H1 (cell line): ENCODE results near the gene VAMP4. TPM values are rescaled to one million over a fixed set of nuclear protein-coding genes. Genes with fewer than 3 reads are reported as not detected.

Experiments
- polyA plus RNA-seq, 7 experiments: library from polyadenylated mRNA; depleted of rRNA in 3 of 7; stranded (reverse) in 5 of 7; unstranded in 2 of 7; fragments of >200 nt in 5 of 7; fragments of 200-250 nt in 2 of 7; gene quantifications; 1 replicate in 5 of 7; 2 replicates in 1 of 7; 4 replicates in 1 of 7; pipeline versions ENCODE4 v1.2.1 to v1.2.3, GENCODE V29; 2011 to 2013; ENCODE audit warnings: missing spikeins in 2 of 7, mixed read lengths in 2 of 7
- total RNA-seq: library from RNA; stranded (reverse); fragmentation: NEBNext Ultra II Directional; extraction: Animal tissue kit (Norgen Biotek cat#: 25700); gene quantifications from 2 replicates; pipeline ENCODE4 v1.2.1, GENCODE V29; 2021
- TF ChIP-seq, protein P1 (sequence below): fragments of 300-600 bp; sonication (generic); IDR thresholded peaks from 2 replicates; pipeline ENCODE4 v1.7.1; 2012; ENCODE audit warnings: low read length, moderate library complexity, mild to moderate bottlenecking, inconsistent platforms; ENCODE audit not compliant: insufficient replicate concordance

VAMP4 gene
- total and polyA plus RNA-seq, 2 of the 8 experiments (the other 6 are each of a cell fraction or from before 2014, with no cell fraction given), result 1.6 to 13.9 TPM

DNA sequence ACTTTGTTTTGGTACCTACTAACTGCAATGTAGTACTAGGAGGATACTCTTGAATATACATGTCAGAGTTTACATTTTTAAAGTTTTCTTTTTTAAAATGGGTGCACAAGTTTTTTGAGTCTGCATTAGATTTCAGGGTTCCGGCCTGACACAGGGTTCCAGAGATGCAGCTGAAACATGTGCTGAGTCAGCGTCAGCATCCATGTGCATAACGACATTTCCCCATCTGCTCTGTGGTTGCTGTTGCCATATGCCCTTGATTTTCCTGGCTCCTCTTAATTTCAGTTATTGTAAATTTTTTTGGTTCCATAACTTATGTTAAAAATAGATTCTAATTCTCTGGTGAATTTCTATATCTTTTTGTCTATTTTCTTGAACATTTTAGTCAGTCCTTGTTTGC is 27.3 kb upstream of the VAMP4 start (continued):
- TF ChIP-seq, protein P1, sequence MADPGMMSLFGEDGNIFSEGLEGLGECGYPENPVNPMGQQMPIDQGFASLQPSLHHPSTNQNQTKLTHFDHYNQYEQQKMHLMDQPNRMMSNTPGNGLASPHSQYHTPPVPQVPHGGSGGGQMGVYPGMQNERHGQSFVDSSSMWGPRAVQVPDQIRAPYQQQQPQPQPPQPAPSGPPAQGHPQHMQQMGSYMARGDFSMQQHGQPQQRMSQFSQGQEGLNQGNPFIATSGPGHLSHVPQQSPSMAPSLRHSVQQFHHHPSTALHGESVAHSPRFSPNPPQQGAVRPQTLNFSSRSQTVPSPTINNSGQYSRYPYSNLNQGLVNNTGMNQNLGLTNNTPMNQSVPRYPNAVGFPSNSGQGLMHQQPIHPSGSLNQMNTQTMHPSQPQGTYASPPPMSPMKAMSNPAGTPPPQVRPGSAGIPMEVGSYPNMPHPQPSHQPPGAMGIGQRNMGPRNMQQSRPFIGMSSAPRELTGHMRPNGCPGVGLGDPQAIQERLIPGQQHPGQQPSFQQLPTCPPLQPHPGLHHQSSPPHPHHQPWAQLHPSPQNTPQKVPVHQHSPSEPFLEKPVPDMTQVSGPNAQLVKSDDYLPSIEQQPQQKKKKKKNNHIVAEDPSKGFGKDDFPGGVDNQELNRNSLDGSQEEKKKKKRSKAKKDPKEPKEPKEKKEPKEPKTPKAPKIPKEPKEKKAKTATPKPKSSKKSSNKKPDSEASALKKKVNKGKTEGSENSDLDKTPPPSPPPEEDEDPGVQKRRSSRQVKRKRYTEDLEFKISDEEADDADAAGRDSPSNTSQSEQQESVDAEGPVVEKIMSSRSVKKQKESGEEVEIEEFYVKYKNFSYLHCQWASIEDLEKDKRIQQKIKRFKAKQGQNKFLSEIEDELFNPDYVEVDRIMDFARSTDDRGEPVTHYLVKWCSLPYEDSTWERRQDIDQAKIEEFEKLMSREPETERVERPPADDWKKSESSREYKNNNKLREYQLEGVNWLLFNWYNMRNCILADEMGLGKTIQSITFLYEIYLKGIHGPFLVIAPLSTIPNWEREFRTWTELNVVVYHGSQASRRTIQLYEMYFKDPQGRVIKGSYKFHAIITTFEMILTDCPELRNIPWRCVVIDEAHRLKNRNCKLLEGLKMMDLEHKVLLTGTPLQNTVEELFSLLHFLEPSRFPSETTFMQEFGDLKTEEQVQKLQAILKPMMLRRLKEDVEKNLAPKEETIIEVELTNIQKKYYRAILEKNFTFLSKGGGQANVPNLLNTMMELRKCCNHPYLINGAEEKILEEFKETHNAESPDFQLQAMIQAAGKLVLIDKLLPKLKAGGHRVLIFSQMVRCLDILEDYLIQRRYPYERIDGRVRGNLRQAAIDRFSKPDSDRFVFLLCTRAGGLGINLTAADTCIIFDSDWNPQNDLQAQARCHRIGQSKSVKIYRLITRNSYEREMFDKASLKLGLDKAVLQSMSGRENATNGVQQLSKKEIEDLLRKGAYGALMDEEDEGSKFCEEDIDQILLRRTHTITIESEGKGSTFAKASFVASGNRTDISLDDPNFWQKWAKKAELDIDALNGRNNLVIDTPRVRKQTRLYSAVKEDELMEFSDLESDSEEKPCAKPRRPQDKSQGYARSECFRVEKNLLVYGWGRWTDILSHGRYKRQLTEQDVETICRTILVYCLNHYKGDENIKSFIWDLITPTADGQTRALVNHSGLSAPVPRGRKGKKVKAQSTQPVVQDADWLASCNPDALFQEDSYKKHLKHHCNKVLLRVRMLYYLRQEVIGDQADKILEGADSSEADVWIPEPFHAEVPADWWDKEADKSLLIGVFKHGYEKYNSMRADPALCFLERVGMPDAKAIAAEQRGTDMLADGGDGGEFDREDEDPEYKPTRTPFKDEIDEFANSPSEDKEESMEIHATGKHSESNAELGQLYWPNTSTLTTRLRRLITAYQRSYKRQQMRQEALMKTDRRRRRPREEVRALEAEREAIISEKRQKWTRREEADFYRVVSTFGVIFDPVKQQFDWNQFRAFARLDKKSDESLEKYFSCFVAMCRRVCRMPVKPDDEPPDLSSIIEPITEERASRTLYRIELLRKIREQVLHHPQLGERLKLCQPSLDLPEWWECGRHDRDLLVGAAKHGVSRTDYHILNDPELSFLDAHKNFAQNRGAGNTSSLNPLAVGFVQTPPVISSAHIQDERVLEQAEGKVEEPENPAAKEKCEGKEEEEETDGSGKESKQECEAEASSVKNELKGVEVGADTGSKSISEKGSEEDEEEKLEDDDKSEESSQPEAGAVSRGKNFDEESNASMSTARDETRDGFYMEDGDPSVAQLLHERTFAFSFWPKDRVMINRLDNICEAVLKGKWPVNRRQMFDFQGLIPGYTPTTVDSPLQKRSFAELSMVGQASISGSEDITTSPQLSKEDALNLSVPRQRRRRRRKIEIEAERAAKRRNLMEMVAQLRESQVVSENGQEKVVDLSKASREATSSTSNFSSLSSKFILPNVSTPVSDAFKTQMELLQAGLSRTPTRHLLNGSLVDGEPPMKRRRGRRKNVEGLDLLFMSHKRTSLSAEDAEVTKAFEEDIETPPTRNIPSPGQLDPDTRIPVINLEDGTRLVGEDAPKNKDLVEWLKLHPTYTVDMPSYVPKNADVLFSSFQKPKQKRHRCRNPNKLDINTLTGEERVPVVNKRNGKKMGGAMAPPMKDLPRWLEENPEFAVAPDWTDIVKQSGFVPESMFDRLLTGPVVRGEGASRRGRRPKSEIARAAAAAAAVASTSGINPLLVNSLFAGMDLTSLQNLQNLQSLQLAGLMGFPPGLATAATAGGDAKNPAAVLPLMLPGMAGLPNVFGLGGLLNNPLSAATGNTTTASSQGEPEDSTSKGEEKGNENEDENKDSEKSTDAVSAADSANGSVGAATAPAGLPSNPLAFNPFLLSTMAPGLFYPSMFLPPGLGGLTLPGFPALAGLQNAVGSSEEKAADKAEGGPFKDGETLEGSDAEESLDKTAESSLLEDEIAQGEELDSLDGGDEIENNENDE, result no peak
- TF ChIP-seq, all 59 proteins: peak for 2
